Upper lobe of right lung (tissue), 1 donor: ENCODE data around the gene USPL1. TPM values are rescaled to one million over a fixed set of nuclear protein-coding genes. Genes with fewer than 3 reads are reported as not detected.

Source experiments
- ATAC-seq: fragments of 200-7000 bp; cut with Tn5 transposase; one replicate; pipeline ENCODE4 v1.9.1; 2020; ENCODE audit warnings: mild to moderate bottlenecking, moderate library complexity
- DNase-seq: peaks from one replicate; pipeline ENCODE4 v3.0.0-alpha.2; 2020
- H3K27ac ChIP-seq: fragments of 200-600 bp; one replicate; pipeline ENCODE4 v1.8.0; 2022
- H3K27me3 ChIP-seq: fragments of 200-600 bp; one replicate; pipeline ENCODE4 v1.8.0; 2022; ENCODE audit warnings: mild to moderate bottlenecking
- H3K36me3 ChIP-seq: fragments of 200-600 bp; one replicate; pipeline ENCODE4 v1.8.0; 2022
- H3K4me1 ChIP-seq: fragments of 200-600 bp; one replicate; pipeline ENCODE4 v1.8.0; 2022
- H3K4me3 ChIP-seq: fragments of 200-600 bp; one replicate; pipeline ENCODE4 v1.8.0; 2022; ENCODE audit warnings: mild to moderate bottlenecking
- H3K9me3 ChIP-seq: fragments of 200-600 bp; one replicate; pipeline ENCODE4 v1.8.0; 2022
- intact Hi-C: fragments of 100-400 bp; cut with DNase I; formaldehyde crosslinking; loops from one replicate; pipeline ENCODE4 v1.11.0; 2022
- total RNA-seq: library from RNA; stranded (reverse); fragmentation: NEBNext Ultra II Directional; extraction: Animal tissue kit (Norgen Biotek cat#: 25700); gene quantifications from one replicate; pipeline ENCODE4 v1.2.1, GENCODE V29; 2021
- TF ChIP-seq, protein P1 (sequence below): fragments of 200-600 bp; IDR thresholded peaks from one replicate; pipeline ENCODE4 v1.8.0; 2022; ENCODE audit warnings: antibody characterized with exemption
- donor health status: DM: no; HTN: yes; CAD: no; lungs with severe emphysema.

USPL1 gene
- total RNA-seq, 1 donor from 2014 or later: 13.1 TPM

DNA sequence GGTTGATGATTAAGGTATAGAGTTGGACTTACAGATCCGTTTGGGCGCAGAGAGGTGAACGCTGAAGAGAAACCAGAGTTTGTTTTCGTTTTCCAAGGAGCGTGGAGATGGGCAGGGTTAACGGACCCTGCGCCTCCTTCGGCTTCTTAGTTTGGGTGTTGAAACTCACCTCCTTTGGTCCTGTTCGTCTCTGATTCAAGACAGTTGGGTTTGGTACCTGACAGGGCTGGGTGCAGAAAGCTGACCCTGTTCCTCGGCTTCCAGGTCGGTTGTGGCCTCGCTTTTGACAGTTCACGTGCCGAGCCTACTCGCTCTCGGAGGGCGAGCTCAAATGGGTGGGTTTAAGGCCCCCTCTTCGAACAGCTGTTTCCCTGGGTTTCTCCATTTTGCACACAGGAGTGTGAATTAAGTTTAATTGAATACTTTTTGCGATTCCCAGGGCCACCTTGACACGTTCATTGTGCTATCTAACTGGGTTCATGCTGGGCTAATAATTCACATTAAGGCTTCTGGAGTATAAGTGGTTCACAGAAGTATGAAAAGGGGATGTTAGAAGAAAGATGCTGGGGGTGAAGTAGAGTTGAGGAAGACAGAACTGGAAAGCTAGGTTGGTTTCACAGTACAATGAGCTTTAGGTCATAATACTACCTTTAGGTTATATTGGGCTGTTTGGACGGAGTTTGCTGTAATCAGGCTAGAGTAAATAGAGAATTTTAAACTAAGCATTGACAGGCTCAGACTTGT, 638 bp downstream of the USPL1 start:
- ATAC-seq (no peak), DNase-seq (no peak)
- peaks cover 12% of the 10 kb centered on the region for H3K36me3 ChIP-seq
- no peaks in the 10 kb centered on the region for H3K27me3 ChIP-seq
- TF ChIP-seq, protein P1, sequence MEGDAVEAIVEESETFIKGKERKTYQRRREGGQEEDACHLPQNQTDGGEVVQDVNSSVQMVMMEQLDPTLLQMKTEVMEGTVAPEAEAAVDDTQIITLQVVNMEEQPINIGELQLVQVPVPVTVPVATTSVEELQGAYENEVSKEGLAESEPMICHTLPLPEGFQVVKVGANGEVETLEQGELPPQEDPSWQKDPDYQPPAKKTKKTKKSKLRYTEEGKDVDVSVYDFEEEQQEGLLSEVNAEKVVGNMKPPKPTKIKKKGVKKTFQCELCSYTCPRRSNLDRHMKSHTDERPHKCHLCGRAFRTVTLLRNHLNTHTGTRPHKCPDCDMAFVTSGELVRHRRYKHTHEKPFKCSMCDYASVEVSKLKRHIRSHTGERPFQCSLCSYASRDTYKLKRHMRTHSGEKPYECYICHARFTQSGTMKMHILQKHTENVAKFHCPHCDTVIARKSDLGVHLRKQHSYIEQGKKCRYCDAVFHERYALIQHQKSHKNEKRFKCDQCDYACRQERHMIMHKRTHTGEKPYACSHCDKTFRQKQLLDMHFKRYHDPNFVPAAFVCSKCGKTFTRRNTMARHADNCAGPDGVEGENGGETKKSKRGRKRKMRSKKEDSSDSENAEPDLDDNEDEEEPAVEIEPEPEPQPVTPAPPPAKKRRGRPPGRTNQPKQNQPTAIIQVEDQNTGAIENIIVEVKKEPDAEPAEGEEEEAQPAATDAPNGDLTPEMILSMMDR: no peak
- intact Hi-C loops: no loop called here
- no peaks in the 10 kb centered on the region for H3K9me3 ChIP-seq
- peak overlapping the region; percentile 82 for H3K4me3 ChIP-seq
- peak overlapping the region; percentile 85 for H3K27ac ChIP-seq
- peaks cover 35% of the 10 kb centered on the region for H3K4me1 ChIP-seq

DNA sequence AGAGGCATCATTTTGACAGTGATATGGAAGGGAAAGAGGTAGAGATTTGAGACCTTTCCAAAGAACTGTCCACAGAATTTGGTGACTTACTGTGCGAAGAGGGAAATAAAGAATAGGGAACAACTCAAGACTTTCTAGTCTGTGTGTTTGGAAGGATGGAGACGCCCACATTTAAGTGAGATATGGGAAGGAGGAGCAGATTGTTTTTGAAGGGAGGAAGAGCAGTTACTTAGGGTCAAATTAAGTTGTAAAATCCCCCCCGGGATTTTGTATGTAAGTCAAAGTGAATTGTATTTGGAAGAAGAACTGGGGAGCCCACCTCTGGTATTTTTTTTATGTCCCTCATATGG, 1.2 kb downstream of the USPL1 start:
- no peak for ATAC-seq
- H3K9me3 ChIP-seq: no peaks in the 10 kb centered on the region
- no peaks in the 10 kb centered on the region for H3K27me3 ChIP-seq
- DNase-seq: no peak
- peak overlapping the region; percentile 85 for H3K27ac ChIP-seq
- H3K36me3 ChIP-seq: peaks cover 17% of the 10 kb centered on the region
- TF ChIP-seq, protein P1: no peak
- intact Hi-C loops: no loop called here
- H3K4me1 ChIP-seq: peaks cover 35% of the 10 kb centered on the region
- H3K4me3 ChIP-seq: peak overlapping the region; percentile 82

DNA sequence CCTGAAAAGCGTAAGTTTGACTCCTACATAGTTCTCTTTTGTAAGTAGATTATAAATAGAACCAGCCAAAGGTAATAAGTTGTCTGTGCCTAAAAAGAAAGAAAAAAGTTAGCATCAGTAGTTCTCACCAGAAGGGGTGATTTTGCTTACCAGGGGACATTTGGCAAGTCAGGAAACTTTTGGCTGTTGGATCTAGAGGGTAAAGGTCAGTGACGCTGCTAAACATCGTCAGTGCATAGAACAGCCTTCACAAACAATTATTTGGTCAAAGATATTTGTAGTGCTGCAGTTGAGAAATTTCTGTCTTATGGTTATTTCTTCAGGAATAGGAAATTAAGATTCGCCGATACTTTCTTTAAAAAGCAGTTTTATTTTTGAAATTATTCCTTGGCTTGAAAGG, 2.0 kb downstream of the USPL1 start:
- Histone ChIP-seq H3K4me1 (peaks cover 32% of the 10 kb centered on the region), H3K9me3 (no peaks in the 10 kb centered on the region), H3K36me3 (peaks cover 25% of the 10 kb centered on the region), H3K27ac (no peak overlapping the region), H3K27me3 (no peaks in the 10 kb centered on the region), H3K4me3 (peak overlapping the region; percentile 82)
- intact Hi-C loops: no loop called here
- no peak for DNase-seq
- TF ChIP-seq, protein P1: no peak
- no peak for ATAC-seq

DNA sequence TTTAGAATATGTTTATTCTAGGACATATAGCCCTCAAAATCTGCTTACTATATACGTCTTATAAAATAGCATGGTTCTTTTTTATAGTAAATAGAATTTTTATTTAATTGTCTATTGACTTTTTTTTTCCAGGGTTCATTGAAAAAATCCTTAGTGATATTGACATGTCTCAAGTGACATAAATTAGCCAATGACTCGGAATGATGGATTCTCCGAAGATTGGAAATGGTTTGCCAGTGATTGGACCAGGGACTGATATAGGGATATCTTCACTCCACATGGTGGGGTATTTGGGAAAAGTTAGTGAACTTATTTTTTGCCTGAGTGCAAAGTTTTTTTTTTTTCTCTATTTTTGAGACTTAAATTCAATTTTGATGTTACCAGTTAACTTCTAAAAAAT, 3.2 kb downstream of the USPL1 start:
- TF ChIP-seq, protein P1: no peak
- DNase-seq (no peak), ATAC-seq (no peak)
- intact Hi-C loops: no loop called here
- Histone ChIP-seq H3K27ac (no peak overlapping the region), H3K4me1 (peaks cover 23% of the 10 kb centered on the region), H3K36me3 (peaks cover 30% of the 10 kb centered on the region), H3K27me3 (no peaks in the 10 kb centered on the region), H3K4me3 (no peak overlapping the region), H3K9me3 (no peaks in the 10 kb centered on the region)

DNA sequence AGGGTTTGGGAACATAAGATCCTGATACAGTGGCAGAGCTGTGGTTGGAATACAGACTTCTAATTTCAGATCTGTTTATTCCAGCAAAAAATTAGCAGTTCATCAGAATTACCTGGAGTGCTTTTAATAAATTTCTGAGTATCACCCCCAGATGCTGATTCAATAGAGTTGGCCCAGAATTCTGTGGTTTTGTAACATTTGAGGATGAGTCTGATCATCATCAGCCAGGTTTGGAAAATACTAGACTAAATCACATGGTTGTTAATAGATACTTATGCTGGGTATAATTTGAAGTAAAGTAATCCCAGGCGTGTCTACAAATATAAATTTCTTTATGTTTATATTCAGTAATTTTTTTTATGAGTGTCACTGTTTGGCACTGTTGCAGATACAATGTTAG, 4.8 kb downstream of the USPL1 start:
- no peaks in the 10 kb centered on the region for H3K27me3 ChIP-seq
- ATAC-seq: no peak
- peaks cover 27% of the 10 kb centered on the region for H3K4me1 ChIP-seq
- no peaks in the 10 kb centered on the region for H3K9me3 ChIP-seq
- DNase-seq: no peak
- intact Hi-C loops: no loop called here
- peaks cover 30% of the 10 kb centered on the region for H3K36me3 ChIP-seq
- H3K27ac ChIP-seq: no peak overlapping the region
- TF ChIP-seq, protein P1: no peak
- no peak overlapping the region for H3K4me3 ChIP-seq

DNA sequence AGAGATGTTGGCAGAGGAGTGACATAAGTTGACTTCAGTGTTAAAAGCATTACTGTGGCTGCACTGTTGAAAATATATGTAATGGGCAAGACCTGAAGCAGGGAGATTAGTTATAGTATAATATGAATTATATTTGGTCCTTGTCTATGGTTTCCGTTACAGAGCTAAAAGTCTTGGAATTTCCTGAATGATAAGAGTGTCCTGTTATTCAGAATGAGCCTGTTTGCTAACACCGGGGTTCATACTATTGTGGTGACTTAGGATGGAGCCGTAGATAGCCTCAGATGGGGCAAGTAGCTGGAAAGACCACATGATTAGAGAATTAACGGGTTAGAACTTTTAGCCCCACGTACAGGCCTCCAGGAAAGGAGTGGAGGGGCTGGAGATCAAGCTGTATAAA, 5.7 kb downstream of the USPL1 start:
- H3K4me3 ChIP-seq: no peak overlapping the region
- intact Hi-C loops: no loop called here
- no peak overlapping the region for H3K27ac ChIP-seq
- DNase-seq (no peak), ATAC-seq (no peak)
- no peaks in the 10 kb centered on the region for H3K9me3 ChIP-seq
- TF ChIP-seq, protein P1: no peak
- peaks cover 27% of the 10 kb centered on the region for H3K4me1 ChIP-seq
- H3K36me3 ChIP-seq: peaks cover 31% of the 10 kb centered on the region
- no peaks in the 10 kb centered on the region for H3K27me3 ChIP-seq
